Ascending aorta (tissue), 2 donors: ENCODE measurements around the gene DNAJB6. TPM values are rescaled to one million over a fixed set of nuclear protein-coding genes. Genes with fewer than 3 reads are reported as not detected.

Experiments
- DNase-seq, 2 donors: peaks; one replicate each; pipeline ENCODE4 v3.0.0-alpha.2; 2019; ENCODE audit warnings: low spot score in 2 of 2
- H3K27ac ChIP-seq, 2 donors: fragments of 200-600 bp; sonication (generic); one replicate each; pipeline ENCODE4 v1.5.1; 2016 to 2017; ENCODE audit warnings: mild to moderate bottlenecking in 1 of 2
- H3K27me3 ChIP-seq: fragments of 200-600 bp; sonication (generic); one replicate; pipeline ENCODE4 v1.5.1; 2017
- H3K36me3 ChIP-seq, 2 donors: fragments of 200-600 bp; sonication (generic); one replicate each; pipeline ENCODE4 v1.5.1; 2016
- H3K4me1 ChIP-seq, 2 donors: fragments of 200-600 bp; sonication (generic); one replicate each; pipeline ENCODE4 v1.5.1; 2016 to 2017; ENCODE audit warnings: mild to moderate bottlenecking in 1 of 2
- H3K4me3 ChIP-seq, 2 donors: fragments of 200-600 bp; sonication (generic); one replicate each; pipeline ENCODE4 v1.5.1; 2016 to 2017; ENCODE audit warnings: mild to moderate bottlenecking in 1 of 2
- H3K9me3 ChIP-seq, 2 donors: fragments of 200-600 bp; sonication (generic); one replicate each; pipeline ENCODE4 v1.5.1; 2016
- CTCF ChIP-seq, 3 experiments: fragments of 200-600 bp in 2 of 3; fragments of 450-650 bp in 1 of 3; sonication (generic) in 2 of 3; IDR thresholded peaks; one replicate each; pipeline ENCODE4 v1.5.1; 2016 to 2019; ENCODE audit warnings: antibody characterized with exemption in 3 of 3, mild to moderate bottlenecking in 1 of 3, moderate library complexity in 1 of 3
- intact Hi-C: fragments of 100-400 bp; cut with DNase I; formaldehyde crosslinking; loops from one replicate; pipeline ENCODE4 v1.15.1; 2023
- total RNA-seq: library from RNA; depleted of rRNA; stranded (reverse); fragments of >200 nt; gene quantifications from one replicate; pipeline ENCODE4 v1.1.0, GENCODE V29; 2016

The DNAJB6 gene
- total RNA-seq, 1 donor from 2014 or later = 79.1 TPM

DNA sequence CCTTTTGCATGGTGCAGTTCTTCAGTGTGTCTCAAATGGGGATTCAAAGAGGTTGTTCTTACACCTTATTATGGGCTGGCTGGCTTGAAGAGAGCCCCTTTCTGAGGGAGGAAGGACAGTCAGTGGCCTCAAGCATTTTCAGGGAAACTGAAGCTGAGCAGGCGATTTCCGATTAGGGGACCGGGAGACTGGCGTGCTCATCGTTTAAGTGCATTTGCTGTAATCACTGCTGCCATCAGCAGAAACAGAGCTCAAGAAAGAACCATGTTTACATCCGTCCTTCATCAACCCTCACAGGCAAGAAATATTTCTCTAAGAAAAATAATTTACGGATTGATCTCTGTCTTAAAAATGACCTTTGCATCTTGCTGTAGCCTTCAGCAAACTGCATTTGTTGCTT, 32.2 kb downstream of the DNAJB6 start:
- intact Hi-C loops = no loop called here
- H3K9me3 ChIP-seq = no peaks in the 10 kb centered on the region
- no peak overlapping the region for H3K4me3 ChIP-seq
- H3K27ac ChIP-seq = no peak overlapping the region
- DNase-seq = no peak
- TF ChIP-seq CTCF (IDR thresholded peaks at IDR 0.05) = no peak
- H3K4me1 ChIP-seq = no peaks in the 10 kb centered on the region
- peaks cover 89 to 99% of the 10 kb centered on the region in 2 donors for H3K36me3 ChIP-seq
- H3K27me3 ChIP-seq = no peaks in the 10 kb centered on the region

- no peak for TF ChIP-seq CTCF (IDR thresholded peaks at IDR 0.05)
- no peak for DNase-seq
- H3K27me3 ChIP-seq = no peaks in the 10 kb centered on the region
- H3K9me3 ChIP-seq = no peaks in the 10 kb centered on the region
- H3K4me1 ChIP-seq = no peaks in the 10 kb centered on the region
- intact Hi-C loops = no loop called here
- H3K27ac ChIP-seq = no peak overlapping the region
- H3K4me3 ChIP-seq = no peak overlapping the region
- H3K36me3 ChIP-seq = peaks cover 74 to 90% of the 10 kb centered on the region in 2 donors
These were observed 33.9 kb downstream of the DNAJB6 start for GRCh38 chr7:157370742-157371141.

GRCh38 chr7:157371296-157371695, 34.5 kb downstream of the DNAJB6 start:
- no peak for TF ChIP-seq CTCF (IDR thresholded peaks at IDR 0.05)
- H3K9me3 ChIP-seq = no peaks in the 10 kb centered on the region
- DNase-seq = no peak
- intact Hi-C loops = no loop called here
- H3K36me3 ChIP-seq = peaks cover 69 to 84% of the 10 kb centered on the region in 2 donors
- no peaks in the 10 kb centered on the region for H3K4me1 ChIP-seq
- H3K4me3 ChIP-seq = no peak overlapping the region
- H3K27ac ChIP-seq = no peak overlapping the region
- no peaks in the 10 kb centered on the region for H3K27me3 ChIP-seq

DNA sequence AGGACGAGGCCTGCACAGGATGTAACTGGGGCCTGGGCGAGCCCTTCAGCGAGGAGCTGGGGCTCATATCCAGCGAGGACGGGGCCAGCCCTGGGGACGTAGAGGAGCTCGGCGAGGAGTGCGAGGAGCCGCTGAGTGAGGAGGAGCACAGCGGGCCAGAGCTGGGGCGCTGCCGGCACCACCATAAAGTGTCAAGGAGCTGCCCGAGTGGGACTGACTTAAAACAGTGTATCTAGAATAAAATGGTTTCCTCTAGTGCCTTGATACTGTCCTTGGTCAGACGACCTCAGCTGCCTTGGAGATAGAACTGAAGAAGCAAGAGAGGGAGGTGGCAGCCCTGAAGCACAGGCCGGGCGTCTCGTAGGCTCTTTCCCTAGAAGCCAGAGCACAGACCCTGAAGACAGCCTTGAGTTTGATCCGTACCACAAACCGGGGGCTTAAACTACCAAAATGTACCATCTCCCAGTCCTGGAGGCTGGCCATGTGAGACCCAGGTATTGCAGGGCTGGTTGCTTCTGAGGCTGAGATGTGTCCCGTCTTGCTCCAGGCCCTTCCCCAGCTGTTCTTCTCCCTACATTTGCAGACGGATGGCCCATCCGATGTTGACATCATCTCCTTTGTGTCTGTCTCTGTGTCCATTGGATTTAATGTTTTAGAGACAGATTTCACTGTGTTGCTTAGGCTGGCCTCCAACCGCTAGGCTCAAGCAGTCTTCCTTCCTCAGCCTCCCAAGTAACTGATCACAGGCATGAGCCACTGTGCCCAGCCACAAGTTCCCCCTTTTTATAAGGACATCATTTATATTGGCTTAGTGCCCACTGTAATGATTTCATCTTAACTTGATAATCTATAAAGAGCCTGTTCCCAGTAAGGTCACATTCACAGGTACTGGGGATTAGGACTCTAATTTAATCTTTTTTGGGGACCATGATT, 35.8 kb downstream of the DNAJB6 start:
- Histone ChIP-seq H3K4me3 (no peak overlapping the region), H3K9me3 (no peaks in the 10 kb centered on the region), H3K4me1 (no peaks in the 10 kb centered on the region), H3K27ac (no peak overlapping the region), H3K27me3 (no peaks in the 10 kb centered on the region), H3K36me3 (peaks cover 57 to 72% of the 10 kb centered on the region in 2 donors)
- no peak for TF ChIP-seq CTCF (IDR thresholded peaks at IDR 0.05)
- intact Hi-C loops = no loop called here
- DNase-seq = no peak

GRCh38 chr7:157373493-157373892, 36.7 kb downstream of the DNAJB6 start:
- intact Hi-C loops = no loop called here
- TF ChIP-seq CTCF (IDR thresholded peaks at IDR 0.05) = no peak

More at GRCh38 chr7:157373493-157373892, 36.7 kb downstream of the DNAJB6 start:
- no peaks in the 10 kb centered on the region for H3K27me3 ChIP-seq
- peaks cover 48 to 62% of the 10 kb centered on the region in 2 donors for H3K36me3 ChIP-seq
- no peak for DNase-seq
- no peak overlapping the region for H3K4me3 ChIP-seq
- no peaks in the 10 kb centered on the region for H3K9me3 ChIP-seq
- H3K27ac ChIP-seq = no peak overlapping the region
- H3K4me1 ChIP-seq = no peaks in the 10 kb centered on the region
